Stimulated activated CD8-positive, alpha-beta memory T cell treated with anti-CD3 and anti-CD28 coated beads, Interleukin-7, amount 100 ng/mL, for 4 hours (primary cell): Measurements from ENCODE around the gene MAST1.
A peak's percentile ranks its signal among the peaks of the same experiment; 100 is the strongest.
"Not testable (repeated sequence)": the region's sequence is repeated elsewhere in the genome, so short reads cannot be mapped to it uniquely, and the experiment has no call there.

ENCODE experiments used
- DNase-seq, 2 donors: peaks; one replicate each; pipeline ENCODE4 v3.0.0-alpha.2; 2020; ENCODE audit warnings: low read depth in 2 of 2

MAST1 gene

GRCh38 chr19:12838182-12838885, at the start of gene MAST1:
TSS of gene MAST1 (plus strand) at chr19:12838515. CDS start at chr19:12838573, 58 bp downstream.
- peak in 1 of 2 donors; percentile 19 for DNase-seq

GRCh38 chr19:12788682-12789097, 49.6 kb upstream of the MAST1 start:
- DNase-seq: peak in 1 of 2 donors; percentile 37

- peak in 1 of 2 donors; percentile 37 for DNase-seq
Observed at GRCh38 chr19:12789098-12789903, 49.0 kb upstream of the MAST1 start.

- DNase-seq: peak; percentile 77 to 91
Observed at GRCh38 chr19:12789904-12790619, 48.3 kb upstream of the MAST1 start.

- no peak for DNase-seq
Observed at GRCh38 chr19:12790628-12791344, 47.5 kb upstream of the MAST1 start.

- peak; percentile 90 to 96 for DNase-seq
Observed at GRCh38 chr19:12791345-12792050, 46.8 kb upstream of the MAST1 start, which contains the start of gene JUNB. TSS of gene JUNB (plus strand) at chr19:12791486. CDS start at chr19:12791772, 286 bp downstream.

GRCh38 chr19:12792051-12792852, 46.1 kb upstream of the MAST1 start:
- DNase-seq: peak; percentile 76 to 84

- DNase-seq: no peak
Observed at GRCh38 chr19:12792853-12793289, 45.4 kb upstream of the MAST1 start.

- peak; percentile 89 to 97 for DNase-seq
Observed at GRCh38 chr19:12793290-12794195, 44.8 kb upstream of the MAST1 start.

GRCh38 chr19:12794196-12794941, 43.9 kb upstream of the MAST1 start:
- DNase-seq: no peak

GRCh38 chr19:12794971-12795381, 43.3 kb upstream of the MAST1 start:
- DNase-seq: no peak

- peak in 1 of 2 donors; percentile 57 for DNase-seq
Observed at GRCh38 chr19:12796146-12797071, 41.9 kb upstream of the MAST1 start.

- DNase-seq: no peak
Observed at GRCh38 chr19:12797141-12797587, 41.2 kb upstream of the MAST1 start.

GRCh38 chr19:12797607-12798006, 40.7 kb upstream of the MAST1 start:
- DNase-seq: not testable (repeated sequence)

- DNase-seq: no peak
Observed at GRCh38 chr19:12799742-12800465, 38.4 kb upstream of the MAST1 start.

GRCh38 chr19:12800466-12800770, 37.9 kb upstream of the MAST1 start:
- DNase-seq: no peak
